ENCODE data around the gene SEC11C.

DNA sequence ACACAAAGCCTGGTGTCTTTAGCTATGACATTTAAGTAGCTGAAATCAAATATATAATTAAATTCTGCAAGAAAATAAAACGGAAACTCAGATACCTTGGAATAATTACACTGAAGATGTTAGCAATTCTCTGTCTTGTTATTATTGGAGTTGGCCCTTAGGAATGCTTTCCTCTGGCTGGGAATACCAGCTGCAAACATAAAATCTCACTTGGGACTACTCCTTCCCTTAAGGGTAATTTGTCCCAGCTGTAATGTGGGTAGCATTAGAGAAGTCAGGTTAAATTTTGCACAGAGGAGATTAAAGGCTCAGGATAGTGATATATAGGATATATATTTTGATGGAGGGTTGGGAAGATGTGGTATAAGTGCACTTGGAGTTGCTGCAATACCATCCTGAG lies 43.0 kb downstream of the SEC11C start:
- TF ChIP-seq EZH2 (IDR thresholded peaks at IDR 0.05; ENCODE audit: low read length, missing control alignments) = no peak
- TF ChIP-seq, protein P1, sequence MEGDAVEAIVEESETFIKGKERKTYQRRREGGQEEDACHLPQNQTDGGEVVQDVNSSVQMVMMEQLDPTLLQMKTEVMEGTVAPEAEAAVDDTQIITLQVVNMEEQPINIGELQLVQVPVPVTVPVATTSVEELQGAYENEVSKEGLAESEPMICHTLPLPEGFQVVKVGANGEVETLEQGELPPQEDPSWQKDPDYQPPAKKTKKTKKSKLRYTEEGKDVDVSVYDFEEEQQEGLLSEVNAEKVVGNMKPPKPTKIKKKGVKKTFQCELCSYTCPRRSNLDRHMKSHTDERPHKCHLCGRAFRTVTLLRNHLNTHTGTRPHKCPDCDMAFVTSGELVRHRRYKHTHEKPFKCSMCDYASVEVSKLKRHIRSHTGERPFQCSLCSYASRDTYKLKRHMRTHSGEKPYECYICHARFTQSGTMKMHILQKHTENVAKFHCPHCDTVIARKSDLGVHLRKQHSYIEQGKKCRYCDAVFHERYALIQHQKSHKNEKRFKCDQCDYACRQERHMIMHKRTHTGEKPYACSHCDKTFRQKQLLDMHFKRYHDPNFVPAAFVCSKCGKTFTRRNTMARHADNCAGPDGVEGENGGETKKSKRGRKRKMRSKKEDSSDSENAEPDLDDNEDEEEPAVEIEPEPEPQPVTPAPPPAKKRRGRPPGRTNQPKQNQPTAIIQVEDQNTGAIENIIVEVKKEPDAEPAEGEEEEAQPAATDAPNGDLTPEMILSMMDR (conservative IDR thresholded peaks at IDR 0.05 in 1 of 2, IDR thresholded peaks at IDR 0.05 in 1 of 2; ENCODE audit: low read depth in 1 of 2, low read length in 2 of 2) = no peak
